ENCODE results near the gene GLI3. TPM values are rescaled to one million over a fixed set of nuclear protein-coding genes. Genes with fewer than 3 reads are reported as not detected.

GLI3 gene
- total RNA-seq, 2 donors from 2014 or later: 0.34 to 1.1 TPM

- H3K36me3 Mint-ChIP-seq (ENCODE audit: low read depth): no peaks in the 10 kb centered on the region
- no peaks in the 10 kb centered on the region for H3K4me1 Mint-ChIP-seq
Observed at GRCh38 chr7:42076870-42077269, 160.1 kb downstream of the GLI3 start.

GRCh38 chr7:42075418-42075817, 161.6 kb downstream of the GLI3 start:
- no peak overlapping the region for H3K27ac Mint-ChIP-seq
- ATAC-seq (no peak), DNase-seq (no peak)
- H3K27me3 Mint-ChIP-seq: peaks cover 20% of the 10 kb centered on the region
- H3K36me3 Mint-ChIP-seq (ENCODE audit: low read depth): no peaks in the 10 kb centered on the region
- H3K4me3 Mint-ChIP-seq: no peak overlapping the region
- H3K9me3 ChIP-seq (ENCODE audit: control insufficient read depth, low read length, poor library complexity, severe bottlenecking): no peaks in the 10 kb centered on the region
- no peaks in the 10 kb centered on the region for H3K4me1 Mint-ChIP-seq

More at GRCh38 chr7:42076870-42077269, 160.1 kb downstream of the GLI3 start:
- Mint-ChIP-seq H3K4me3 (no peak overlapping the region), H3K27ac (no peak overlapping the region), H3K27me3 (peaks cover 21% of the 10 kb centered on the region)
- DNase-seq: no peak
- no peak for ATAC-seq
- no peaks in the 10 kb centered on the region for H3K9me3 ChIP-seq (ENCODE audit: control insufficient read depth, low read length, poor library complexity, severe bottlenecking)

- Mint-ChIP-seq H3K4me3 (no peak overlapping the region), H3K4me1 (no peaks in the 10 kb centered on the region), H3K27ac (no peak overlapping the region), H3K27me3 (peaks cover 12% of the 10 kb centered on the region), H3K36me3 (ENCODE audit: low read depth) (no peaks in the 10 kb centered on the region)
- ATAC-seq (no peak), DNase-seq (no peak)
- no peaks in the 10 kb centered on the region for H3K9me3 ChIP-seq (ENCODE audit: control insufficient read depth, low read length, poor library complexity, severe bottlenecking)
Observed at GRCh38 chr7:42074076-42074475, 162.9 kb downstream of the GLI3 start.

- DNase-seq (no peak), ATAC-seq (no peak)
- Mint-ChIP-seq H3K4me1 (no peaks in the 10 kb centered on the region), H3K36me3 (ENCODE audit: low read depth) (no peaks in the 10 kb centered on the region), H3K27ac (no peak overlapping the region), H3K27me3 (peaks cover 12% of the 10 kb centered on the region), H3K4me3 (no peak overlapping the region)
- no peaks in the 10 kb centered on the region for H3K9me3 ChIP-seq (ENCODE audit: control insufficient read depth, low read length, poor library complexity, severe bottlenecking)
Observed at GRCh38 chr7:42071372-42072261, 165.4 kb downstream of the GLI3 start.

- H3K9me3 ChIP-seq (ENCODE audit: control insufficient read depth, low read length, poor library complexity, severe bottlenecking): no peaks in the 10 kb centered on the region
- no peak for ATAC-seq
- no peaks in the 10 kb centered on the region for H3K4me1 Mint-ChIP-seq
Observed at GRCh38 chr7:42070068-42070467, 166.9 kb downstream of the GLI3 start.

GRCh38 chr7:42069590-42069989, 167.4 kb downstream of the GLI3 start:
- Mint-ChIP-seq H3K36me3 (ENCODE audit: low read depth) (no peaks in the 10 kb centered on the region), H3K4me3 (no peak overlapping the region), H3K27ac (no peak overlapping the region), H3K27me3 (peaks cover 12% of the 10 kb centered on the region), H3K4me1 (no peaks in the 10 kb centered on the region)
- no peaks in the 10 kb centered on the region for H3K9me3 ChIP-seq (ENCODE audit: control insufficient read depth, low read length, poor library complexity, severe bottlenecking)
- no peak for DNase-seq
- no peak for ATAC-seq

More at GRCh38 chr7:42070068-42070467, 166.9 kb downstream of the GLI3 start:
- Mint-ChIP-seq H3K27ac (no peak overlapping the region), H3K27me3 (peaks cover 12% of the 10 kb centered on the region), H3K4me3 (no peak overlapping the region), H3K36me3 (ENCODE audit: low read depth) (no peaks in the 10 kb centered on the region)
- no peak for DNase-seq

- no peaks in the 10 kb centered on the region for H3K9me3 ChIP-seq (ENCODE audit: control insufficient read depth, low read length, poor library complexity, severe bottlenecking)
- Mint-ChIP-seq H3K27ac (no peak overlapping the region), H3K4me1 (no peaks in the 10 kb centered on the region), H3K4me3 (no peak overlapping the region), H3K36me3 (ENCODE audit: low read depth) (no peaks in the 10 kb centered on the region), H3K27me3 (peaks cover 6% of the 10 kb centered on the region)
- DNase-seq (no peak), ATAC-seq (no peak)
Observed at GRCh38 chr7:42068554-42069280, 168.3 kb downstream of the GLI3 start.

GRCh38 chr7:42065942-42066341, 171.1 kb downstream of the GLI3 start:
- Mint-ChIP-seq H3K27ac (no peak overlapping the region), H3K36me3 (ENCODE audit: low read depth) (no peaks in the 10 kb centered on the region), H3K4me3 (no peak overlapping the region), H3K4me1 (no peaks in the 10 kb centered on the region), H3K27me3 (no peaks in the 10 kb centered on the region)
- no peaks in the 10 kb centered on the region for H3K9me3 ChIP-seq (ENCODE audit: control insufficient read depth, low read length, poor library complexity, severe bottlenecking)
- no peak for ATAC-seq
- no peak for DNase-seq

- Mint-ChIP-seq H3K27me3 (no peaks in the 10 kb centered on the region), H3K36me3 (ENCODE audit: low read depth) (no peaks in the 10 kb centered on the region), H3K4me1 (no peaks in the 10 kb centered on the region), H3K4me3 (no peak overlapping the region), H3K27ac (no peak overlapping the region)
- ATAC-seq (no peak), DNase-seq (no peak)
- no peaks in the 10 kb centered on the region for H3K9me3 ChIP-seq (ENCODE audit: control insufficient read depth, low read length, poor library complexity, severe bottlenecking)
Observed at GRCh38 chr7:42065015-42065414, 172.0 kb downstream of the GLI3 start.

GRCh38 chr7:42064534-42064933, 172.5 kb downstream of the GLI3 start:
- no peak overlapping the region for H3K4me3 Mint-ChIP-seq
- no peaks in the 10 kb centered on the region for H3K4me1 Mint-ChIP-seq
- no peaks in the 10 kb centered on the region for H3K36me3 Mint-ChIP-seq (ENCODE audit: low read depth)

GRCh38 chr7:42059275-42059674, 177.7 kb downstream of the GLI3 start:
- H3K4me3 Mint-ChIP-seq: no peak overlapping the region
- peaks cover 5% of the 10 kb centered on the region for H3K27me3 Mint-ChIP-seq
- no peaks in the 10 kb centered on the region for H3K4me1 Mint-ChIP-seq
- H3K27ac Mint-ChIP-seq: no peak overlapping the region
- DNase-seq (no peak), ATAC-seq (no peak)
- no peaks in the 10 kb centered on the region for H3K9me3 ChIP-seq (ENCODE audit: control insufficient read depth, low read length, poor library complexity, severe bottlenecking)
- H3K36me3 Mint-ChIP-seq (ENCODE audit: low read depth): no peaks in the 10 kb centered on the region

More at GRCh38 chr7:42064534-42064933, 172.5 kb downstream of the GLI3 start:
- no peak for ATAC-seq
- Mint-ChIP-seq H3K27me3 (no peaks in the 10 kb centered on the region), H3K27ac (no peak overlapping the region)
- H3K9me3 ChIP-seq (ENCODE audit: control insufficient read depth, low read length, poor library complexity, severe bottlenecking): no peaks in the 10 kb centered on the region
- DNase-seq: no peak

- no peak overlapping the region for H3K4me3 Mint-ChIP-seq
- DNase-seq (no peak), ATAC-seq (no peak)
- no peaks in the 10 kb centered on the region for H3K9me3 ChIP-seq (ENCODE audit: control insufficient read depth, low read length, poor library complexity, severe bottlenecking)
- H3K4me1 Mint-ChIP-seq: no peaks in the 10 kb centered on the region
- H3K27me3 Mint-ChIP-seq: peaks cover 5% of the 10 kb centered on the region
- no peak overlapping the region for H3K27ac Mint-ChIP-seq
- no peaks in the 10 kb centered on the region for H3K36me3 Mint-ChIP-seq (ENCODE audit: low read depth)
Observed at GRCh38 chr7:42057331-42057730, 179.7 kb downstream of the GLI3 start.

- no peaks in the 10 kb centered on the region for H3K36me3 Mint-ChIP-seq (ENCODE audit: low read depth)
- no peak for DNase-seq
- no peaks in the 10 kb centered on the region for H3K9me3 ChIP-seq (ENCODE audit: control insufficient read depth, low read length, poor library complexity, severe bottlenecking)
- ATAC-seq: no peak
- H3K27me3 Mint-ChIP-seq: peaks cover 5% of the 10 kb centered on the region
- no peak overlapping the region for H3K4me3 Mint-ChIP-seq
- no peaks in the 10 kb centered on the region for H3K4me1 Mint-ChIP-seq
- no peak overlapping the region for H3K27ac Mint-ChIP-seq
Observed at GRCh38 chr7:42055171-42055570, 181.8 kb downstream of the GLI3 start.
